SK-N-SH (cell line): ENCODE measurements around the gene TMEM240. TPM values are rescaled to one million over a fixed set of nuclear protein-coding genes. Genes with fewer than 3 reads are reported as not detected.

ENCODE experiments used
- CTCF ChIA-PET: fragments of 300-600, 350-600 bp; formaldehyde crosslinking; extraction: SDS; loops from one replicate; lab custom pipeline; 2021; lab: Yijun Ruan, JAX
- POLR2A ChIA-PET: fragments of 350-600 bp; sonication (Branson Sonifier 250); formaldehyde crosslinking; extraction: SDS; loops from one replicate; lab custom pipeline; 2020; ENCODE audit warnings: antibody characterized with exemption, inconsistent platforms; lab: Yijun Ruan, JAX
- DNase-seq: peaks from one replicate; pipeline ENCODE4 v3.0.0; 2012
- H2AFZ ChIP-seq: fragments of 200-600 bp; sonication (generic); 2 replicates; pipeline ENCODE4 v1.8.1; 2016; ENCODE audit warnings: antibody characterized with exemption, mild to moderate bottlenecking, low read depth
- H3F3A ChIP-seq: fragments of 200-600 bp; sonication (generic); replicated peaks from 2 replicates; pipeline ENCODE3; 2016; ENCODE audit warnings: antibody characterized with exemption, mild to moderate bottlenecking; ENCODE audit not compliant: insufficient read depth
- H3K27ac ChIP-seq, 2 experiments: fragments of 200-500 bp in 1 of 2; fragments of 200-600 bp in 1 of 2; sonication (Bioruptor generic) in 1 of 2; sonication (generic), shearing (Covaris generic) in 1 of 2; 2 replicates each; pipeline versions ENCODE4 v1.5.1 to v1.6.1; 2014 to 2016; ENCODE audit warnings: low read depth in 2 of 2, inconsistent platforms in 1 of 2, low read length in 1 of 2, mild to moderate bottlenecking in 1 of 2, mixed read lengths in 1 of 2
- H3K27me3 ChIP-seq: fragments of 200-600 bp; sonication (generic), shearing (Covaris generic); 2 replicates; pipeline ENCODE4 v1.6.1; 2016; ENCODE audit warnings: mixed run types; ENCODE audit not compliant: insufficient read depth
- H3K36me3 ChIP-seq, 2 experiments: fragments of 200-500 bp in 1 of 2; fragments of 200-600 bp in 1 of 2; sonication (Bioruptor generic) in 1 of 2; sonication (generic) in 1 of 2; replicated peaks in 1 of 2; 2 replicates each; pipeline versions ENCODE3 to v1.5.1; 2014 to 2016; ENCODE audit warnings: low read length in 1 of 2, mild to moderate bottlenecking in 1 of 2; ENCODE audit not compliant: insufficient read depth in 2 of 2, control insufficient read depth in 1 of 2
- H3K4me1 ChIP-seq, 2 experiments: fragments of 200-500 bp in 1 of 2; fragments of 200-600 bp in 1 of 2; sonication (Bioruptor generic) in 1 of 2; sonication (generic), shearing (Covaris generic) in 1 of 2; 2 replicates each; pipeline versions ENCODE4 v1.5.1 to v1.6.1; 2014 to 2016; ENCODE audit warnings: low read depth in 1 of 2, low read length in 1 of 2, mixed run types in 1 of 2; ENCODE audit not compliant: insufficient read depth in 2 of 2, control insufficient read depth in 1 of 2
- H3K4me2 ChIP-seq: fragments of 200-600 bp; sonication (generic), shearing (Covaris generic); 2 replicates; pipeline ENCODE4 v1.6.1; 2017; ENCODE audit warnings: mixed run types
- H3K4me3 ChIP-seq, 2 experiments: fragments of 200-500 bp in 1 of 2; fragments of 200-600 bp in 1 of 2; sonication (Bioruptor generic) in 1 of 2; sonication (generic), shearing (Covaris generic) in 1 of 2; 2 replicates each; pipeline versions ENCODE4 v1.5.1 to v1.8.1; 2014 to 2016; ENCODE audit warnings: low read depth in 2 of 2, inconsistent platforms in 1 of 2, low read length in 1 of 2, mild to moderate bottlenecking in 1 of 2, mixed read lengths in 1 of 2, moderate library complexity in 1 of 2
- H3K79me2 ChIP-seq: fragments of 200-600 bp; sonication (generic); 2 replicates; pipeline ENCODE4 v1.8.1; 2017; ENCODE audit warnings: mild to moderate bottlenecking; ENCODE audit not compliant: insufficient read depth
- H3K9ac ChIP-seq: fragments of 200-600 bp; sonication (generic); 2 replicates; pipeline ENCODE4 v1.6.1; 2017; ENCODE audit warnings: mixed run types
- H3K9me2 ChIP-seq: fragments of 200-600 bp; sonication (generic); 2 replicates; pipeline ENCODE4 v1.6.1; 2017; ENCODE audit warnings: mixed run types
- H3K9me3 ChIP-seq: fragments of 200-600 bp; sonication (generic); 2 replicates; pipeline ENCODE4 v1.6.1; 2017; ENCODE audit warnings: mixed run types, mild to moderate bottlenecking, moderate library complexity
- H4K20me1 ChIP-seq: fragments of 200-600 bp; sonication (generic); 2 replicates; pipeline ENCODE4 v1.6.1; 2017; ENCODE audit warnings: mild to moderate bottlenecking, mixed run types; ENCODE audit not compliant: insufficient read depth
- EP300 ChIP-seq, 2 experiments: IDR thresholded peaks; 2 replicates each; pipeline versions ENCODE4 v1.4.0 to v1.6.1; 2012; ENCODE audit warnings: borderline replicate concordance in 1 of 2, low read depth in 1 of 2, low read length in 1 of 2
- EZH2phosphoT487 ChIP-seq: fragments of 200-600 bp; sonication (generic); IDR thresholded peaks from 2 replicates; pipeline ENCODE4 v1.6.1; 2017; ENCODE audit warnings: low read depth, mixed run types, mild to moderate bottlenecking, antibody characterized with exemption, moderate library complexity, borderline replicate concordance
- FOXJ3 ChIP-seq: sonication (generic); formaldehyde crosslinking; IDR thresholded peaks from 2 replicates; pipeline ENCODE4 v1.5.1; 2020; ENCODE audit warnings: mild to moderate bottlenecking, missing genetic modification reagents
- FOXM1 ChIP-seq: IDR thresholded peaks from 2 replicates; pipeline ENCODE4 v1.4.0; 2012; ENCODE audit warnings: low read depth, mild to moderate bottlenecking
- GATA2 ChIP-seq: sonication (generic); formaldehyde crosslinking; IDR thresholded peaks from 2 replicates; pipeline ENCODE4 v1.5.0; 2020; ENCODE audit warnings: mild to moderate bottlenecking, missing genetic modification reagents
- JUND ChIP-seq: IDR thresholded peaks from 2 replicates; pipeline ENCODE4 v1.4.0; 2012
- MXI1 ChIP-seq: IDR thresholded peaks from 2 replicates; pipeline ENCODE4 v1.6.1; 2012; ENCODE audit warnings: mild to moderate bottlenecking, low read depth, low read length, improper control_type of control experiment
- NFIC ChIP-seq: IDR thresholded peaks from 2 replicates; pipeline ENCODE4 v1.4.0; 2012; ENCODE audit warnings: borderline replicate concordance
- NRF1 ChIP-seq: IDR thresholded peaks from 2 replicates; pipeline ENCODE4 v1.6.1; 2012; ENCODE audit warnings: low read depth, mild to moderate bottlenecking, low read length
- POLR2AphosphoS5 ChIP-seq: IDR thresholded peaks from 2 replicates; pipeline ENCODE4 v1.6.1; 2012; ENCODE audit warnings: low read depth, low read length
- RAD21 ChIP-seq: IDR thresholded peaks from 2 replicates; pipeline ENCODE4 v1.6.1; 2012; ENCODE audit warnings: mild to moderate bottlenecking, low read length
- RCOR1 ChIP-seq: fragments of 150-350 bp; IDR thresholded peaks from 2 replicates; pipeline ENCODE4 v1.6.1; 2017; ENCODE audit warnings: antibody characterized with exemption, low read length
- RFX5 ChIP-seq: IDR thresholded peaks from 2 replicates; pipeline ENCODE4 v1.6.1; 2012; ENCODE audit warnings: mild to moderate bottlenecking, improper control_type of control experiment, low read length
- SMC3 ChIP-seq: IDR thresholded peaks from 2 replicates; pipeline ENCODE4 v1.6.1; 2012; ENCODE audit warnings: low read depth, low read length, improper control_type of control experiment
- TAF1 ChIP-seq: IDR thresholded peaks from 2 replicates; pipeline ENCODE4 v1.6.1; 2012; ENCODE audit warnings: low read depth, mild to moderate bottlenecking, low read length, moderate library complexity, borderline replicate concordance
- TCF12 ChIP-seq: IDR thresholded peaks from 2 replicates; pipeline ENCODE4 v1.4.0; 2012
- YY1 ChIP-seq: IDR thresholded peaks from 2 replicates; pipeline ENCODE4 v1.4.0; 2012; ENCODE audit warnings: low read depth, mild to moderate bottlenecking
- WGBS: methylation state at CpG from one replicate; pipeline ENCODE4 v1.1.6; 2017; ENCODE audit warnings: low lambda C conversion rate; 5-methylcytosine and 5-hydroxymethylcytosine counted together
- polyA plus RNA-seq, 3 experiments: library from polyadenylated mRNA; depleted of rRNA; stranded (reverse); fragments of >200 nt; gene quantifications; 2 replicates each; pipeline ENCODE4 v1.2.3, GENCODE V29; 2012
- TF ChIP-seq, protein P1 (sequence below): IDR thresholded peaks from 2 replicates; pipeline ENCODE4 v1.4.0; 2012; ENCODE audit warnings: low read depth
- TF ChIP-seq, protein P2 (sequence below): fragments of 200-600 bp; sonication (generic); IDR thresholded peaks from 2 replicates; pipeline ENCODE4 v1.6.1; 2017; ENCODE audit warnings: antibody characterized with exemption, mild to moderate bottlenecking, moderate library complexity
- TF ChIP-seq, protein P3 (sequence below): IDR thresholded peaks from 2 replicates; pipeline ENCODE4 v1.6.1; 2012; ENCODE audit warnings: mild to moderate bottlenecking, low read depth, low read length, moderate library complexity

The TMEM240 gene
- polyA plus RNA-seq, 1 of the 3 experiments (the other 2 are of a cell fraction): 6.5 TPM

DNA sequence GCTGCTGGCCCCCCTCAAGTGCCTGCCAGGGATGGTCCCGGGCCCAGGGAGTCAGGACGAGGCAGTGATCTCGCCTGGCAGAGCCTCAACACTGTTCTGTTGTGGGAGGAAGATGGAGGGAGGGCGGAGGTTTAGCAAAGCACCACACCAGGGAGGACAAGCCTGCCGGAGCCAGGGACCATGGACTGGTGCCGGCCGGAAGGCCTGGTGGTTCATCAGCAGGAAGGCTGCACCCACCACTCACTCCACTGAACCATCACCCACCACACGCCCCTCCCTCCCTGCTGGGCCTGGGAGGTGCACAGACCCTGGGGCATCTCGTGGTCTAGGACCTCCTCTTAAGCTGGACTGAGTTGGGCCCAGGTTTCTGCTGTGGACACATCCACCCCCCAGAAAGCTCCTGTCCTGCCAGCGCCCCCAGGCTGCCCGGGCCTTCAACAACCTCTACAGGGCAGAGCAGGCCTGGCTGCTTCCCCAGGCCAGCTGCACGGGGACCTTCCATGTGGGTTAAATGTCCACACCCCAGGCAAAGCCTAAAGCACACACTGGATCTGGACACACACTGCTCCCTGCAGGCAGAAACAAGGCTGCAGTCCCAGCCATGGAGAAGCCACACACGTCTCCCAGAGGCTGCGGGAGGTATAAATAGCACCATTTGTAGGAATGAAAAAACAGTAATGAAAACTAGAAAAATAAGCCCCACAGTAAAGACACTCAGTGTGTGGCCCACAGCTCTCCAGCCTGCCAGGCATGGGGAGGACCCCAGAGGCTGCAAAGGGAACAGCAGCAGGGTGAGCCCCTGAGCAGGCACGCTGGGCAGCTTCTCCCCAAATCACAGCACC is 10.4 kb upstream of the TMEM240 start:
- POLR2A ChIA-PET: no interaction called here
- Histone ChIP-seq H3K4me2 (no peak overlapping the region), H3F3A (no peaks in the 10 kb centered on the region), H3K79me2 (peaks cover 61% of the 10 kb centered on the region), H3K27ac (peak overlapping the region in 1 of 2 experiments; percentile 17; a peak in 1 of 4 replicates), H3K9ac (no peak overlapping the region), H4K20me1 (peaks cover 11% of the 10 kb centered on the region; the same call in 1 of the 2 replicates), H3K9me3 (no peaks in the 10 kb centered on the region), H3K27me3 (no peaks in the 10 kb centered on the region), H3K9me2 (no peaks in the 10 kb centered on the region), H3K36me3 (peaks cover 0 to 6% of the 10 kb centered on the region in 2 experiments), H2AFZ (no peak overlapping the region), H3K4me1 (peaks cover 0 to 9% of the 10 kb centered on the region in 2 experiments; a peak in 1 of 4 replicates), H3K4me3 (no peak overlapping the region; a peak in 1 of 4 replicates)
- WGBS: 94% methylated on average over 6 of the region's 15 CpGs
- CTCF ChIA-PET: interaction anchor here (0.6 to 0.7 kb wide), 2 partner anchors 46 to 52 kb away, joined by 3 read pairs; no protein-coding TSS in a partner anchor
- peak; percentile 62 for DNase-seq
- TF ChIP-seq, protein P1, sequence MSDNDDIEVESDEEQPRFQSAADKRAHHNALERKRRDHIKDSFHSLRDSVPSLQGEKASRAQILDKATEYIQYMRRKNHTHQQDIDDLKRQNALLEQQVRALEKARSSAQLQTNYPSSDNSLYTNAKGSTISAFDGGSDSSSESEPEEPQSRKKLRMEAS: no peak
- TF ChIP-seq TAF1 (no peak), SMC3 (no peak), JUND (no peak), POLR2AphosphoS5 (no peak), NFIC (no peak), TCF12 (no peak), MXI1 (no peak), GATA2 (no peak), RFX5 (no peak), NRF1 (no peak), RAD21 (peak; percentile 19; the same call in 1 of the 2 replicates)
- TF ChIP-seq, protein P2, sequence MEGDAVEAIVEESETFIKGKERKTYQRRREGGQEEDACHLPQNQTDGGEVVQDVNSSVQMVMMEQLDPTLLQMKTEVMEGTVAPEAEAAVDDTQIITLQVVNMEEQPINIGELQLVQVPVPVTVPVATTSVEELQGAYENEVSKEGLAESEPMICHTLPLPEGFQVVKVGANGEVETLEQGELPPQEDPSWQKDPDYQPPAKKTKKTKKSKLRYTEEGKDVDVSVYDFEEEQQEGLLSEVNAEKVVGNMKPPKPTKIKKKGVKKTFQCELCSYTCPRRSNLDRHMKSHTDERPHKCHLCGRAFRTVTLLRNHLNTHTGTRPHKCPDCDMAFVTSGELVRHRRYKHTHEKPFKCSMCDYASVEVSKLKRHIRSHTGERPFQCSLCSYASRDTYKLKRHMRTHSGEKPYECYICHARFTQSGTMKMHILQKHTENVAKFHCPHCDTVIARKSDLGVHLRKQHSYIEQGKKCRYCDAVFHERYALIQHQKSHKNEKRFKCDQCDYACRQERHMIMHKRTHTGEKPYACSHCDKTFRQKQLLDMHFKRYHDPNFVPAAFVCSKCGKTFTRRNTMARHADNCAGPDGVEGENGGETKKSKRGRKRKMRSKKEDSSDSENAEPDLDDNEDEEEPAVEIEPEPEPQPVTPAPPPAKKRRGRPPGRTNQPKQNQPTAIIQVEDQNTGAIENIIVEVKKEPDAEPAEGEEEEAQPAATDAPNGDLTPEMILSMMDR: peak; percentile 43; the same call in 1 of the 2 replicates

DNA sequence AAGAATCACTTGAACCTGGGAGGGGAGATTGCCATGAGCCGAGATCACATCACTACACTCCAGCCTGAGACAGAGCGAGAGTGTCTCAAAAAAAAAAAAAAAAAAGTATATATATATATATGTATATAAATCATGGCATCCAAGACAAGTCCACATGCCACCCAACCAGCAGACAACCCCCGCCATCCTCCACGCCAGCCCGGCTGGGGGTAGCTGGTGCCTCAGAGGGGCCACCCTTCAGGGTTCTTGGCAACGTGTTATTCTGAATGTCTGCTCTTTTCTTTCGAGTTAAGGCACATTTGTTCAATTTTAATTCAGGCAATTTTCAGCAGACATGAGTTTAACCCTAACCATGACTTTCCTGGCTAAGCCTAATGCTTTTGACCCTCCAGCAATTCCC is 9.7 kb upstream of the TMEM240 start:
- Histone ChIP-seq H3K9me3 (no peaks in the 10 kb centered on the region), H3K9me2 (no peaks in the 10 kb centered on the region), H3K27me3 (no peaks in the 10 kb centered on the region), H3K27ac (no peak overlapping the region), H4K20me1 (peaks cover 11% of the 10 kb centered on the region; the same call in 1 of the 2 replicates), H3K36me3 (peaks cover 0 to 6% of the 10 kb centered on the region in 2 experiments), H3K4me3 (no peak overlapping the region), H3K4me1 (peaks cover 0 to 13% of the 10 kb centered on the region in 2 experiments; a peak in 1 of 4 replicates), H3K79me2 (peaks cover 65% of the 10 kb centered on the region), H3K4me2 (no peak overlapping the region), H3F3A (no peaks in the 10 kb centered on the region), H3K9ac (no peak overlapping the region), H2AFZ (no peak overlapping the region)
- no peak for TF ChIP-seq POLR2AphosphoS5
- TF ChIP-seq FOXJ3 (CRISPR knock-in tag): no peak
- TF ChIP-seq EP300 (IDR thresholded peaks at IDR 0.05; ENCODE audit: borderline replicate concordance in 1 of 2, low read depth in 1 of 2, low read length in 1 of 2): no peak
- no peak for TF ChIP-seq TCF12
- TF ChIP-seq RCOR1: no peak
- no peak for TF ChIP-seq YY1
- TF ChIP-seq, protein P3, sequence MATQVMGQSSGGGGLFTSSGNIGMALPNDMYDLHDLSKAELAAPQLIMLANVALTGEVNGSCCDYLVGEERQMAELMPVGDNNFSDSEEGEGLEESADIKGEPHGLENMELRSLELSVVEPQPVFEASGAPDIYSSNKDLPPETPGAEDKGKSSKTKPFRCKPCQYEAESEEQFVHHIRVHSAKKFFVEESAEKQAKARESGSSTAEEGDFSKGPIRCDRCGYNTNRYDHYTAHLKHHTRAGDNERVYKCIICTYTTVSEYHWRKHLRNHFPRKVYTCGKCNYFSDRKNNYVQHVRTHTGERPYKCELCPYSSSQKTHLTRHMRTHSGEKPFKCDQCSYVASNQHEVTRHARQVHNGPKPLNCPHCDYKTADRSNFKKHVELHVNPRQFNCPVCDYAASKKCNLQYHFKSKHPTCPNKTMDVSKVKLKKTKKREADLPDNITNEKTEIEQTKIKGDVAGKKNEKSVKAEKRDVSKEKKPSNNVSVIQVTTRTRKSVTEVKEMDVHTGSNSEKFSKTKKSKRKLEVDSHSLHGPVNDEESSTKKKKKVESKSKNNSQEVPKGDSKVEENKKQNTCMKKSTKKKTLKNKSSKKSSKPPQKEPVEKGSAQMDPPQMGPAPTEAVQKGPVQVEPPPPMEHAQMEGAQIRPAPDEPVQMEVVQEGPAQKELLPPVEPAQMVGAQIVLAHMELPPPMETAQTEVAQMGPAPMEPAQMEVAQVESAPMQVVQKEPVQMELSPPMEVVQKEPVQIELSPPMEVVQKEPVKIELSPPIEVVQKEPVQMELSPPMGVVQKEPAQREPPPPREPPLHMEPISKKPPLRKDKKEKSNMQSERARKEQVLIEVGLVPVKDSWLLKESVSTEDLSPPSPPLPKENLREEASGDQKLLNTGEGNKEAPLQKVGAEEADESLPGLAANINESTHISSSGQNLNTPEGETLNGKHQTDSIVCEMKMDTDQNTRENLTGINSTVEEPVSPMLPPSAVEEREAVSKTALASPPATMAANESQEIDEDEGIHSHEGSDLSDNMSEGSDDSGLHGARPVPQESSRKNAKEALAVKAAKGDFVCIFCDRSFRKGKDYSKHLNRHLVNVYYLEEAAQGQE: no peak
- TF ChIP-seq EZH2phosphoT487: no peak
- no peak for TF ChIP-seq FOXM1
- ChIA-PET CTCF (no interaction called here), POLR2A (no interaction called here)
- no peak for DNase-seq
- 85% methylated on average over 7 of the region's 7 CpGs for whole genome bisulfite sequencing
